T-helper 22 cell (primary cell): Measurements from ENCODE around the gene TAGLN2.
"Not testable (repeated sequence)": the region's sequence is repeated elsewhere in the genome, so short reads cannot be mapped to it uniquely, and the experiment has no call there.

Source experiments
- DNase-seq: peaks from one replicate; pipeline ENCODE4 v3.0.0-alpha.2; 2020; ENCODE audit warnings: low read depth

The TAGLN2 gene

GRCh38 chr1:159899634-159900033 is 25.7 kb downstream of the TAGLN2 start:
- not testable (repeated sequence) for DNase-seq

GRCh38 chr1:159898527-159898926 is 26.8 kb downstream of the TAGLN2 start:
- DNase-seq = no peak

- DNase-seq = no peak
These were observed 27.3 kb downstream of the TAGLN2 start for GRCh38 chr1:159897962-159898361.

GRCh38 chr1:159896546-159896930 is 28.8 kb downstream of the TAGLN2 start:
- DNase-seq = no peak

GRCh38 chr1:159895836-159896545 is 29.3 kb downstream of the TAGLN2 start:
- DNase-seq = no peak

GRCh38 chr1:159895286-159895685 is 30.0 kb downstream of the TAGLN2 start:
- DNase-seq = no peak

- no peak for DNase-seq
These were observed 32.4 kb downstream of the TAGLN2 start for GRCh38 chr1:159892944-159893343.

- peak; percentile 41 for DNase-seq
These were observed 33.8 kb downstream of the TAGLN2 start for GRCh38 chr1:159891275-159892157.

- no peak for DNase-seq
These were observed 34.9 kb downstream of the TAGLN2 start for GRCh38 chr1:159890390-159890789.

GRCh38 chr1:159889821-159890252 is 35.5 kb downstream of the TAGLN2 start:
- no peak for DNase-seq

- DNase-seq = no peak
These were observed 36.1 kb downstream of the TAGLN2 start for GRCh38 chr1:159889202-159889601.

GRCh38 chr1:159884296-159884695 is 41.0 kb downstream of the TAGLN2 start:
- DNase-seq = no peak

GRCh38 chr1:159883134-159883533 is 42.2 kb downstream of the TAGLN2 start:
- DNase-seq = no peak

- DNase-seq = no peak
These were observed 42.8 kb downstream of the TAGLN2 start for GRCh38 chr1:159882527-159882862.

- DNase-seq = peak; percentile 28
These were observed 43.4 kb downstream of the TAGLN2 start for GRCh38 chr1:159881622-159882526.

GRCh38 chr1:159880430-159880829 is 44.9 kb downstream of the TAGLN2 start:
- DNase-seq = no peak

- DNase-seq = no peak
These were observed 45.3 kb downstream of the TAGLN2 start for GRCh38 chr1:159879977-159880376.

- DNase-seq = no peak
These were observed 46.2 kb downstream of the TAGLN2 start for GRCh38 chr1:159879136-159879535.

- no peak for DNase-seq
These were observed 47.4 kb downstream of the TAGLN2 start for GRCh38 chr1:159877695-159878444.

GRCh38 chr1:159873530-159874143 is 51.7 kb downstream of the TAGLN2 start:
- DNase-seq = no peak

- DNase-seq = no peak
These were observed 52.4 kb downstream of the TAGLN2 start for GRCh38 chr1:159872891-159873290.
